Osteoblast (primary cell): ENCODE measurements around the gene QSOX1. TPM values are rescaled to one million over a fixed set of nuclear protein-coding genes. Genes with fewer than 3 reads are reported as not detected.
A peak's percentile ranks its signal among the peaks of the same experiment; 100 is the strongest.

Source experiments
- DNase-seq: peaks from one replicate; pipeline ENCODE4 v3.0.0; 2011; ENCODE audit warnings: low spot score, mixed read lengths; ENCODE audit not compliant: insufficient read length; ENCODE audit errors: missing footprints
- H2AFZ ChIP-seq: 2 replicates; pipeline ENCODE4 v1.6.0; 2011; ENCODE audit warnings: mild to moderate bottlenecking, low read length
- H3K27ac ChIP-seq: 2 replicates; pipeline ENCODE4 v1.5.1; 2011; ENCODE audit warnings: mild to moderate bottlenecking, low read depth, low read length, moderate library complexity
- H3K27me3 ChIP-seq: 2 replicates; pipeline ENCODE4 v1.6.0; 2012; ENCODE audit warnings: mild to moderate bottlenecking, control low read depth, inconsistent platforms, low read length, moderate library complexity; ENCODE audit not compliant: insufficient read depth
- H3K36me3 ChIP-seq: 2 replicates; pipeline ENCODE4 v1.5.1; 2011; ENCODE audit warnings: mild to moderate bottlenecking, low read length, control low read depth, moderate library complexity; ENCODE audit not compliant: insufficient read depth
- H3K4me1 ChIP-seq: 2 replicates; pipeline ENCODE4 v1.5.1; 2011; ENCODE audit warnings: mild to moderate bottlenecking, low read length, control low read depth, moderate library complexity; ENCODE audit not compliant: insufficient read depth
- H3K4me2 ChIP-seq: 2 replicates; pipeline ENCODE4 v1.6.0; 2011; ENCODE audit warnings: mild to moderate bottlenecking, low read length; ENCODE audit not compliant: insufficient read depth
- H3K4me3 ChIP-seq: fragments of 200-600 bp; sonication (generic); 3 replicates; pipeline ENCODE4 v1.5.1; 2012; ENCODE audit warnings: mild to moderate bottlenecking, low read length, inconsistent platforms; ENCODE audit not compliant: insufficient read depth
- H3K79me2 ChIP-seq: 2 replicates; pipeline ENCODE4 v1.6.0; 2012; ENCODE audit warnings: mild to moderate bottlenecking, low read length, control low read depth, inconsistent platforms; ENCODE audit not compliant: insufficient read depth
- H3K9me3 ChIP-seq: 2 replicates; pipeline ENCODE4 v1.5.1; 2011; ENCODE audit warnings: low read depth, low read length, control low read depth
- H4K20me1 ChIP-seq: 2 replicates; pipeline ENCODE4 v1.6.0; 2012; ENCODE audit warnings: mild to moderate bottlenecking, low read length, control low read depth; ENCODE audit not compliant: insufficient read depth
- total RNA-seq: library from RNA; depleted of rRNA; stranded (reverse); fragments of >200 nt; gene quantifications from 2 replicates; pipeline ENCODE4 v1.2.3, GENCODE V29; 2012
- TF ChIP-seq, protein P1 (sequence below): IDR thresholded peaks from 2 replicates; pipeline ENCODE4 v1.5.1; 2011; ENCODE audit warnings: mild to moderate bottlenecking, low read depth, low read length, moderate library complexity; ENCODE audit errors: extremely low read depth

Gene QSOX1
- total RNA-seq, 1 donor = 373 TPM

DNA sequence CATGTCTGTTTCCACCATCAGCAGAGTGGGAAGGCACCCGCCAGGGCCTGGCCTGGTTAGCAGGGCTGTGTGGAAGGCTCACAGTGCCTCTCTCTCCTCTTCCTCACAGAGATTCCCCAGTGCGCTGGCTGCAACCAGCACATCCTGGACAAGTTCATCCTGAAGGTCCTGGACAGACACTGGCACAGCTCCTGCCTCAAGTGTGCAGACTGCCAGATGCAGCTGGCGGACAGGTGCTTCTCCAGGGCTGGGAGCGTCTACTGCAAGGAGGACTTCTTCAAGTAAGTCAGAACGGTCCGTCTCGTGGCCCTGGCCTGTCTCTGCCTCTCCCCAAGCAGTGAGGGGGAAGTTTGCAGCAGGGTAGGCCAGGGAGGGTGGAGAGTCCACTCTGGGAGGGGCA is 93.5 kb downstream of the QSOX1 start:
- no peak for DNase-seq
- H3K79me2 ChIP-seq = no peaks in the 10 kb centered on the region
- H3K9me3 ChIP-seq = no peaks in the 10 kb centered on the region
- TF ChIP-seq, protein P1, sequence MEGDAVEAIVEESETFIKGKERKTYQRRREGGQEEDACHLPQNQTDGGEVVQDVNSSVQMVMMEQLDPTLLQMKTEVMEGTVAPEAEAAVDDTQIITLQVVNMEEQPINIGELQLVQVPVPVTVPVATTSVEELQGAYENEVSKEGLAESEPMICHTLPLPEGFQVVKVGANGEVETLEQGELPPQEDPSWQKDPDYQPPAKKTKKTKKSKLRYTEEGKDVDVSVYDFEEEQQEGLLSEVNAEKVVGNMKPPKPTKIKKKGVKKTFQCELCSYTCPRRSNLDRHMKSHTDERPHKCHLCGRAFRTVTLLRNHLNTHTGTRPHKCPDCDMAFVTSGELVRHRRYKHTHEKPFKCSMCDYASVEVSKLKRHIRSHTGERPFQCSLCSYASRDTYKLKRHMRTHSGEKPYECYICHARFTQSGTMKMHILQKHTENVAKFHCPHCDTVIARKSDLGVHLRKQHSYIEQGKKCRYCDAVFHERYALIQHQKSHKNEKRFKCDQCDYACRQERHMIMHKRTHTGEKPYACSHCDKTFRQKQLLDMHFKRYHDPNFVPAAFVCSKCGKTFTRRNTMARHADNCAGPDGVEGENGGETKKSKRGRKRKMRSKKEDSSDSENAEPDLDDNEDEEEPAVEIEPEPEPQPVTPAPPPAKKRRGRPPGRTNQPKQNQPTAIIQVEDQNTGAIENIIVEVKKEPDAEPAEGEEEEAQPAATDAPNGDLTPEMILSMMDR = no peak
- H4K20me1 ChIP-seq = peaks cover 3% of the 10 kb centered on the region
- H2AFZ ChIP-seq = no peak overlapping the region
- H3K27me3 ChIP-seq = peaks cover 6% of the 10 kb centered on the region
- no peak overlapping the region for H3K4me2 ChIP-seq
- H3K36me3 ChIP-seq = no peaks in the 10 kb centered on the region
- H3K4me3 ChIP-seq = no peak overlapping the region
- H3K27ac ChIP-seq = no peak overlapping the region
- H3K4me1 ChIP-seq = no peaks in the 10 kb centered on the region

DNA sequence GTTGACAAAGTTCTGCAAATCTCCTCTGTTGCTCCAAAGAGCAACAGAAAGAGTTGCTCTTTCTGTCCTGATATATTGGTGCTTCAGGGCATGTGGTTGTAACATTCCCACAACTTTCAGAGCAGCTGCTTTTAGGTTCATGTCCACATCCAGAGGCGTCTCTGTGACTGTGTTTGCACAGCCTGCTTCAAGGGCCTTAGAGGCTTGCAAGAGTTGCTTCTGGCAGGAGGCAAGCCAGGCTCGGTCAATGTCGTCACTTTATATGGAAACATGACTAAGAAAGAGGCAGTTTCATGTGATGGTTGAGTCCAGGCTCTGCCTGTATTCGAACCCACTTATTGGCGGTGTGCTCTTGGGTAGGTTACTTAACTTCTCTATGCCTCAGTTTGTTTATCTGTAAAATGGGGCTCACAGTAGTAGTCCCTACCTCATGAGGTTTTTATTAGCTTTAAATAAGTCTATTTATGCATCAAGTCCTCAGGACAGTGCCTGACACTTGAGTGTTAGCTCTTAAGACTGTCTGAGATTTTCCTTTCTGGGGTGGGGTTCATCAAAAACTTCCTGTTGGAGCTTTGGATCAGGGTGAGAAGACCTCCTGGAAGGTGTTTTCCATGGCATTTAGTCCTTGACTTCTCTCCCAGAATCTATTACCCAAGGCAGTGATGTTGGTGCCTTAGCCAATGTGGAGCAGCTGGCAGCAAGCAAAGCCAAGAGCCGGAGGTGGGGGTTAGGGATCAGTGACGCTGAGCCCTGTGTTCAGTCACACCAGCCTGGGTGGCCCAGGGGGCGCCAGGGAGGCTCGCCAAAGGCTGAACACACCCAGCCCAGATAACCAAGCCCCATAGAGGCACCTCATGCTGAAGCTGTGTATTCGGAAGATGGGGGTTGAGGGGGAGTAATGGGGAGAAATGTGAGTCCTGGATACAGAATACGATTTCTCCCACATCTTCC is 94.3 kb downstream of the QSOX1 start:
- Histone ChIP-seq H3K4me3 (no peak overlapping the region), H3K27me3 (peaks cover 8% of the 10 kb centered on the region), H4K20me1 (peaks cover 3% of the 10 kb centered on the region), H3K4me2 (no peak overlapping the region), H3K79me2 (no peaks in the 10 kb centered on the region), H3K36me3 (no peaks in the 10 kb centered on the region), H3K27ac (no peak overlapping the region), H2AFZ (no peak overlapping the region), H3K4me1 (no peaks in the 10 kb centered on the region), H3K9me3 (no peaks in the 10 kb centered on the region)
- DNase-seq = peak; percentile 82
- TF ChIP-seq, protein P1 = no peak

DNA sequence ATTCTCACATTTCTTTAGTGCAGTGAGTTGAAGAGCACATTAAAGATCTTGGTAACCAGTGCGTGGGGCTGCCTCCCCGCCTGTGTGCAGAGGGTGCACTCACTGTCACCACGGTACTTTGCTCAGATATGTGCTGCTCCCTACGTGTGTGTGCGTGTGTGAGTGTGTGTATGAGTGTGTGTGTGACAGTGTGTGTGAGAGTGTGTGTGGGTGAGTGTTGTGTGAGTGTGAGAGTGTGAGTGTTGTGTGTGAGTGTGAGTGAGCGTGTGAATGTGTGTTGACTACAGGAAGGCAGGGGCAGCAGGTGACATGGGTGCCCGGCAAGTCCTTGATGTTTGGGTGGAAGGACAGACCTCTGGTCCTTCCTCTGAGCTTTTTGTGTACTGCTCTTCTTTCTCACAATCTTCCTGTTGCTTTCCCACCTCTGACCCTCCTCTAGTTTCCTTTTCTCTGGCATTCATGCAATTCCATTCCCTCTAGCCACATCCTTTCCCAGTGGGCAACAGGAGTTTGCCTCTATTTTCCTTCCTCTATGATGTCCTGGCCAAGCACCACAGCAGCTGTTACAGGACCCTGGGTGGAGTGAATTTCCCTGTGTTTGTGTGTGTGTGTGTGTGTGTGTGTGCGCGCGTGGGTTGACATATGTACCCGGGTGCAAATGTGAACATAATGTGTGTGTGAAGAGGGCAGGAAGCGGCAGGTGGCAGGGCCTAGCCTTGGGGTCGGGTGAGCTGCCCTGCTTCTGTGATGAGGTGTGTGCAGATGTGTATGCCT is 95.2 kb downstream of the QSOX1 start:
- Histone ChIP-seq H3K4me3 (no peak overlapping the region), H3K27me3 (peaks cover 8% of the 10 kb centered on the region), H2AFZ (no peak overlapping the region), H3K4me1 (no peaks in the 10 kb centered on the region), H3K36me3 (no peaks in the 10 kb centered on the region), H4K20me1 (peaks cover 3% of the 10 kb centered on the region), H3K27ac (no peak overlapping the region), H3K9me3 (no peaks in the 10 kb centered on the region), H3K79me2 (no peaks in the 10 kb centered on the region), H3K4me2 (no peak overlapping the region)
- peak; percentile 72 for DNase-seq
- TF ChIP-seq, protein P1 = no peak

DNA sequence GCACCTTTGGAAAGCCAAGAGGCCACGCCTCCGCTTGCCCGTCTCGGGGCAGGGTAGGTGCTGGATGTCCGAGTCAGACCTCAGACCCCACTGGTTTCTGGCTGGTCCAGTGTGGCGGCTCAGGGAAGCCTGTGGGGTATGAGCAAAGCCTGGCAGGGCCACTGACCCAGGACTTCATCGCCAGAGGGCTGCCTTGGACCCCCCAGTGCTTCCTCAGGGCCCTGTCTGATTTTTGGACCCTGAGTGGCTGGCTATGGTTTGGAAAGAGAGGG is 95.8 kb downstream of the QSOX1 start:
- no peak for DNase-seq
- Histone ChIP-seq H3K27me3 (peaks cover 11% of the 10 kb centered on the region), H3K79me2 (no peaks in the 10 kb centered on the region), H4K20me1 (peaks cover 3% of the 10 kb centered on the region), H3K36me3 (no peaks in the 10 kb centered on the region), H3K9me3 (no peaks in the 10 kb centered on the region), H3K4me1 (no peaks in the 10 kb centered on the region), H2AFZ (no peak overlapping the region), H3K27ac (no peak overlapping the region), H3K4me3 (no peak overlapping the region), H3K4me2 (no peak overlapping the region)
- TF ChIP-seq, protein P1 = no peak
